Immature natural killer cell (primary cell): ENCODE measurements around the gene ARSB. TPM values are rescaled to one million over a fixed set of nuclear protein-coding genes. Genes with fewer than 3 reads are reported as not detected.
"Not testable (repeated sequence)": the region's sequence is repeated elsewhere in the genome, so short reads cannot be mapped to it uniquely, and the experiment has no call there.

ENCODE experiments used
- DNase-seq, 3 donors: peaks; one replicate each; pipeline ENCODE4 v3.0.0; 2022; ENCODE audit warnings: mixed read lengths in 1 of 3
- H3K27ac Mint-ChIP-seq, 6 donors: one replicate each; pipeline ENCODE4 v1.8.0; 2020; ENCODE audit warnings: mixed read lengths in 6 of 6, mild to moderate bottlenecking in 5 of 6, inconsistent platforms in 4 of 6, moderate library complexity in 3 of 6
- H3K27me3 Mint-ChIP-seq, 3 donors: one replicate each; pipeline ENCODE4 v1.8.0; 2020 to 2021; ENCODE audit warnings: low read depth in 3 of 3, mild to moderate bottlenecking in 3 of 3, mixed read lengths in 3 of 3, moderate library complexity in 3 of 3, inconsistent platforms in 1 of 3
- H3K36me3 Mint-ChIP-seq, 3 donors: one replicate each; pipeline ENCODE4 v1.8.0; 2020; ENCODE audit warnings: mixed read lengths in 3 of 3, inconsistent platforms in 2 of 3, mild to moderate bottlenecking in 2 of 3
- H3K4me1 Mint-ChIP-seq, 2 donors: one replicate each; pipeline ENCODE4 v1.8.0; 2020; ENCODE audit warnings: inconsistent platforms in 2 of 2, mild to moderate bottlenecking in 2 of 2, mixed read lengths in 2 of 2, moderate library complexity in 1 of 2
- H3K4me3 Mint-ChIP-seq, 5 donors: one replicate each; pipeline ENCODE4 v1.8.0; 2020; ENCODE audit warnings: mild to moderate bottlenecking in 5 of 5, mixed read lengths in 5 of 5, inconsistent platforms in 3 of 5, moderate library complexity in 3 of 5
- H3K9me3 Mint-ChIP-seq, 6 donors: one replicate each; pipeline ENCODE4 v1.8.0; 2020; ENCODE audit warnings: mild to moderate bottlenecking in 6 of 6, mixed read lengths in 6 of 6, inconsistent platforms in 4 of 6, moderate library complexity in 3 of 6
- polyA plus RNA-seq, 3 donors: library from polyadenylated mRNA; unstranded; fragments of 300-500 nt; fragmentation: Illumina TruSeq; gene quantifications; one replicate each; pipeline ENCODE4 v1.2.3, GENCODE V29; 2021

The ARSB gene
- polyA plus RNA-seq, 3 donors from 2014 or later, result 5.3 to 11.9 (median 6.2) TPM

DNA sequence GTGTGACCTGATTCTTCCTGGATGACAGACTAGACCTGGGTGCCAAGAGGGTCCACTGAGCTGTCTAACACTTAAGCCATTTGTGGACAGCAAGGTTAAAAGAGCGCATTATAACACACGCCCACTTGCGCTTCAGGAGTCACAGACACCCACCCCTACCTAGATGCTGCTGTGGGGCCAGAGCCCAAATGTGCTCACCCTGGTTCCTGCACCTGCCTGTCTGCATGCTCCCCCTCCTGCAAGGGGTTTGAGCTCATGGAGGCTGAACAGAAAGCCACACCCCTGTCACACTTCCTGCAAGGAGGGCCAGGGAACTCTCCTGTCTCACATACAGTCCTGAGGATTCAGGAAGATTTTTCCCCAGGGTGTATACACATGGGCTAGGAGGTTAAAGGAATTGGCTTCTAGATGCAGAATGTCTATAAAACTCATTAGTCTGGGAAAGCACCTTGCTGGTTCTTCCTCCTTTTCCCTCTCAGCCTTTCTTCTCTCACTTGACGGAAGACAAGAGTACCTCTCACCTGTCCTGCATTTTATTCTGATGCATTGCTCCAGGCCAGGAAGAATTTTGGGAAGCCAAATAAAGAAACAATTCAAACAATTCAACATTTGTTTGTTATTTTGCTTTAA is 249.2 kb downstream of the ARSB start:
- Mint-ChIP-seq H3K4me1 (no peaks in the 10 kb centered on the region), H3K9me3 (no peaks in the 10 kb centered on the region), H3K36me3 (no peaks in the 10 kb centered on the region), H3K4me3 (no peak overlapping the region), H3K27me3 (peaks cover 0 to 11% (median 0%) of the 10 kb centered on the region in 3 donors), H3K27ac (no peak overlapping the region)
- no peak for DNase-seq

DNA sequence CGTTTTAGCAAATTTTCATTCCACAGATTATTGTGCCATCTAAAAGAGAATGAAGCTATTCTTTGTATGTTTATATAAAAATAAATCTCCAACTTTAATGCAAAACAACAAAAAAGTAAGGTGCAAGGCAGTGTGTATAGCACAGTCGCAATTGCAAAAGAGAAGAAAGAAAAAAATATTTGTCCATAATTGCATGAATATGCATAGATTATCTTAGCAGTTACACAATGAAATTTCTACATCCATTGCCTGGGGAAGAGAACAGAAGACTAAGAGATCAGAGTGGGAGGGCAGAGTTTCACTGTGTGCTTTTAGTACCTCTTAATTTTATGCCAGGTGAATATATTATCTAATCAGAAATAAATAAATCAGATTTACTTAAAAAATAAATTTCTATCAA is 250.2 kb downstream of the ARSB start:
- DNase-seq, result no peak
- no peak overlapping the region for H3K27ac Mint-ChIP-seq
- H3K4me1 Mint-ChIP-seq, result no peaks in the 10 kb centered on the region
- no peak overlapping the region for H3K4me3 Mint-ChIP-seq
- peaks cover 0 to 9% (median 3%) of the 10 kb centered on the region in 3 donors for H3K27me3 Mint-ChIP-seq
- H3K36me3 Mint-ChIP-seq, result no peaks in the 10 kb centered on the region
- no peaks in the 10 kb centered on the region for H3K9me3 Mint-ChIP-seq

DNA sequence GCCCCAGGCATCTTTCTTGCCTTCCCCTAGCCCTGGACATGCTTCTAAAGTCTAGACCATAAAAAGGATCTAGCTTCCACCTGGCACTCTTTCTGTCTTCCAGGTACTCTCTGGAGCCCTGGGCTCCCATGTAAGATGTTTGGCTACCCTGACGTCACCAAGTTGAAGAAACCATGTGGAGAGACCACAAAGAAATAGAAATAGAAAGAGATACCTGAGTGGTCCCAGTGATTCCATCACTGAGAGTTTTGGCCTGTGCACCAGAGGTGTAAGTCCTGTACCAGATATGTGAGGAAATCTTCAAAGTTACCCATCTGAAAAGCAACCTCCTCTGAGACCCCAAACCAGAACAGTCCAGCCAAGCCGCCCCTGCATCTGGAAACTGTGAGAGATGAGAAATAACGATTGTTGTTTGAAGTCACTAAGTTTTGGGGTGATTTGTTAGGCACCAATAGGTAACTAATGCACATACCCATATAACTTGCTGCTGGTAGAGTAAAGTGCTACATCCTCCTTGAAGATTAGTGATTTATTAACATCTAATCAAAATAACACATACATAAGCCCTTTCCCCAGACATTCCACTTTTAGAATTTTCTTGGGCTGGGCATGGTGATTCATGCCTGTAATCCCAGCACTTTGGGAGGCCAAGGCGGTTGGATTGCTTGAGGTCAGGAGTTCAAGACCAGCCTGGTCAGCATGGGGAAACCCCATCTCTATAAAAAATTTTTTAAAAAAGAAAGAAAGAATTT is 250.8 kb downstream of the ARSB start:
- no peak for DNase-seq
- H3K27ac Mint-ChIP-seq, result no peak overlapping the region
- H3K27me3 Mint-ChIP-seq, result peaks cover 0 to 9% (median 3%) of the 10 kb centered on the region in 3 donors
- no peaks in the 10 kb centered on the region for H3K9me3 Mint-ChIP-seq
- no peaks in the 10 kb centered on the region for H3K4me1 Mint-ChIP-seq
- no peak overlapping the region for H3K4me3 Mint-ChIP-seq
- no peaks in the 10 kb centered on the region for H3K36me3 Mint-ChIP-seq

DNA sequence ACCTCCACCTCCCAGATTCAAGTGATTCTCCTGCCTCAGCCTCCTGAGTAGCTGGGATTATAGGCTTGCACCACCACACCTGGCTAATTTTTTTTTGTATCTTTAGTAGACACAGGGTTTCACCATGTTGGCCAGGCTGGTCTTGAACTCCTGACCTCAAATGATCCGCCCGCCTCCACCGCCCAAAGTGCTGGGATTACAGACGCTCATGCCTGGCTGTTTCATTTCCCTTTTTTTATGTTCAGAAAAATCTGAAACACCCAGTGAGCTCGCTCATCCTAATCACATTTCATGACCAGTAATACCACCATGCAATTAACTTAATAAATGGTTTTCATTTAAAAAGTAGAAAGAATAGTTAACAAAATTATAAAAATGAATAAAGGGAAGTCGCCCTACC is 252.4 kb downstream of the ARSB start:
- H3K9me3 Mint-ChIP-seq, H3K36me3 Mint-ChIP-seq, DNase-seq, H3K4me3 Mint-ChIP-seq, H3K4me1 Mint-ChIP-seq, H3K27me3 Mint-ChIP-seq, H3K27ac Mint-ChIP-seq: not testable (repeated sequence)

DNA sequence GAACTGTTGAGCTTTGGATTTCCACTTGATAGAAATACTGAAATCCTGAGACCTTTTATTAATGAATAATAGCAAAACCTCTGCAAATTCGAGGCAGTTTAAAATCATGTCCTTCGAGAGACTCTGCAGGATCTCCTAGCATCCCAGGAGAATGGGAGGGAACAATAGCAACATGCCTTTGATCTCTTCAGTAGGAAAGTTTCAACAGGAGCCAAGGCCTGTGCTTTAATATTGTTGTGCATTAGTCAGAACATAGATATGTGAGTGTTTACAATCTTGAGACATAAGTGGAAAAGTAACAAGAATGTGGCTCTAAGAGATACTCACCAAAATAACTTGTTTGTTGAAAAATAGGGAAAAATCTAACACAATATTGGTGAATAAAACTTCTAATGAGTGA is 253.2 kb downstream of the ARSB start:
- no peaks in the 10 kb centered on the region for H3K4me1 Mint-ChIP-seq
- H3K27ac Mint-ChIP-seq, result no peak overlapping the region
- no peaks in the 10 kb centered on the region for H3K9me3 Mint-ChIP-seq
- no peak for DNase-seq
- H3K36me3 Mint-ChIP-seq, result no peaks in the 10 kb centered on the region
- H3K4me3 Mint-ChIP-seq, result no peak overlapping the region
- H3K27me3 Mint-ChIP-seq, result peaks cover under 1 to 5% (median 3%) of the 10 kb centered on the region in 3 donors

DNA sequence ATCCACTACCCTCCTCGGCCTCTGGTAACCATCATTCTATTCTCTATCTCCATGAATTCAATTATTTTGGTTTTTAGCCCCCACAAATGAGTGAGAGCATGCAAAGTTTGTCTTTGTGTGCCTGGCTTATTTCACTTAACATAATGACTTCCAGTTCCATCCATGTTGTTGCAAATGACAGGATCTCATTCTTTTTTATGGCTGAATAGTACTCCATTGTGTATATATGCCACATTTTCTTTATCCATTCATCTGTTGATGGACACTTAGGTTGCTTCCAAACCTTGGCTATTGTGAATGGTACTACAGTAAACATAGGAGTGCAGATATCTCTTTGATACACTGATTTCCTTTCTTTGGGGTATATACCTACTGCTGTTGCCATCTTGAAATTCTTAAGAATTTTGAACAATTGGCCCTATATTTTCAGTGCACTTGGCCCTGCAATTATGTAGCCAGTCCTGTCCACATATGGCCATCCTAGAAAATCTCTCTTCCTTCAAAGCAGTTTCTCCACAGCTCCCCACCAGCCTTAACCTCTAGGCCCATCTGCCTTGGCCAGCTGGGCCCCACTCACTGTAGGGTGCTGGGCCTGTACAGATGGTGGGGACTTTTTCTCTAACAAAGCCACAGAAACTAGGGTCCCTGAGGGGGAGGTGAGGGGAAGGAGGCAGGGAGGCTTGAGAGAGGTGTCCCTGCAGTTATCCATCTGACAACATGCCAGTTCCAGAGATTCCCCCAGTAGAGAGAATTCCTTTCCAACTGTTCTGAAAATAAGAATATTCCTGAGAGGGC is 254.6 kb downstream of the ARSB start:
- no peaks in the 10 kb centered on the region for H3K9me3 Mint-ChIP-seq
- peaks cover 2 to 3% (median 2%) of the 10 kb centered on the region in 3 donors for H3K27me3 Mint-ChIP-seq
- no peak overlapping the region for H3K4me3 Mint-ChIP-seq
- H3K36me3 Mint-ChIP-seq, result no peaks in the 10 kb centered on the region
- H3K27ac Mint-ChIP-seq, result no peak overlapping the region
- DNase-seq, result no peak
- H3K4me1 Mint-ChIP-seq, result no peaks in the 10 kb centered on the region

DNA sequence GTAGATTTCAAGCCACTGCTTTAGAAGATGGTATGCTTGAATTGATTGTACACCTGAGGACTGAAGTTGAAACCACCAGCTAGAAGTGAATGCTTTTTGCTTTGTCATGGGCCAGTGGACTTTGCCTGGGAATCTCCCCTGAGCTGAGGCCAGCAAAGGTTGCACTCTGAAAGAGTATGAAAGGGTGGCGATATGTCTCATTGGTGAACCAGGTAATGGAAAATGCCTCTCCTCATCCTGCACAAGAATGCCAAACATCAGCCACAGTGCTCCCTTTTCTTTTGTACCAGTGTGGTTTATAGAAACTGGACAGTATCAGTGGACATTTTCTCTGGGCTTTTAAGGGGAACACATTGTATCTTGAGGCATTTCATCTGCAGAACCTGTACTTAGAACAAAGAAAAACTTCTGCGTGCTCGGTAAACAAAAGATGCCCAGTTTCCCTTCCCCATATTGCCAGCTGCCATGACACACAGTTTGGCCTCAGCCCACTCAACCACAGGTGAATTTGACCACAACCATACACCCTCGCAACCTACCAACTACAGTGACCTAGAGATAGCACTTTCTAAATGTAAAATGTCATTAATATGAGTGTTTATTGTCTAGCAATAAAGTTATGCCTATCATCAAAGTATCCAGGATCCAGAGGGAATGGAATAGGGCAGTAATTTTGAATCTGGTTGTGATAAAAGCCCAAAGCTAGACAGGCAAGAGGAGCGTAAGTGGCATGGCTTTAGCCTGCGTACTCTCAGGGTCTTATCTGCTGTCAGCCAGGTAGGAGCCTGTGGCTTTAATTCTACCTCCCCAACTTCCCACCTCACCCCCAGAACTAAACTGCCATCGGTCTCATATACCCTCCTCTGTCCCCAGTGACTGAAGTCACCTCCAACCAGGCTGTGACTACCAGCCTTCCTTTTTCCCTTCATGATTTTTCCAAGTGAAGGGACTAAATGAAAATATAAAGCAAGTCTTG is 257.0 kb downstream of the ARSB start:
- H3K4me1 Mint-ChIP-seq, result no peaks in the 10 kb centered on the region
- no peak for DNase-seq
- no peak overlapping the region for H3K4me3 Mint-ChIP-seq

More for the DNA sequence above, 257.0 kb downstream of the ARSB start:
- H3K27me3 Mint-ChIP-seq, result peaks cover 2 to 3% (median 2%) of the 10 kb centered on the region in 3 donors
- no peaks in the 10 kb centered on the region for H3K36me3 Mint-ChIP-seq
- no peak overlapping the region for H3K27ac Mint-ChIP-seq
- no peaks in the 10 kb centered on the region for H3K9me3 Mint-ChIP-seq

Other genes starting within 250 kb of the ARSB start
- under 1 TPM in 1 of 3 donors, not detected in 2; 0.39 TPM for gene DMGDH, start 84.4 kb upstream of the ARSB start, polyA plus RNA-seq
- not detected for gene BHMT2, start 84.5 kb upstream of the ARSB start, polyA plus RNA-seq
- not detected for gene BHMT, start 126.5 kb upstream of the ARSB start, polyA plus RNA-seq